WERI-Rb-1 (cell line): ENCODE data around the gene CD276.

Source experiments
- DNase-seq: peaks from one replicate; pipeline ENCODE4 v3.0.0-alpha.2; 2020
- H3K27ac ChIP-seq: fragments of 250-450 bp; sonication (Bioruptor Pico); 2 replicates; pipeline ENCODE4 v1.5.1; 2020; ENCODE audit warnings: mild to moderate bottlenecking, moderate library complexity
- H3K27me3 ChIP-seq: fragments of 250-450 bp; sonication (Bioruptor Pico); 2 replicates; pipeline ENCODE4 v1.5.1; 2021; ENCODE audit warnings: mild to moderate bottlenecking, low read depth, moderate library complexity; ENCODE audit not compliant: insufficient read depth, severe bottlenecking
- H3K36me3 ChIP-seq: fragments of 250-450 bp; sonication (Bioruptor Pico); 2 replicates; pipeline ENCODE4 v1.5.1; 2020; ENCODE audit warnings: mild to moderate bottlenecking, moderate library complexity
- H3K4me3 ChIP-seq: 2 replicates; pipeline ENCODE4 v1.5.1; 2011; ENCODE audit warnings: low read depth, mild to moderate bottlenecking, control low read depth, low read length
- H3K9me3 ChIP-seq: fragments of 250-450 bp; sonication (Bioruptor Pico); 2 replicates; pipeline ENCODE4 v1.5.1; 2021; ENCODE audit warnings: mild to moderate bottlenecking, moderate library complexity; ENCODE audit not compliant: severe bottlenecking
- TF ChIP-seq, protein P1 (sequence below): IDR thresholded peaks from 2 replicates; pipeline ENCODE4 v1.5.1; 2011; ENCODE audit warnings: low read depth, mild to moderate bottlenecking, control low read depth, inconsistent platforms, low read length

Gene CD276

GRCh38 chr15:73695773-73696640, 11.8 kb downstream of the CD276 start:
- no peak for DNase-seq
- TF ChIP-seq, protein P1, sequence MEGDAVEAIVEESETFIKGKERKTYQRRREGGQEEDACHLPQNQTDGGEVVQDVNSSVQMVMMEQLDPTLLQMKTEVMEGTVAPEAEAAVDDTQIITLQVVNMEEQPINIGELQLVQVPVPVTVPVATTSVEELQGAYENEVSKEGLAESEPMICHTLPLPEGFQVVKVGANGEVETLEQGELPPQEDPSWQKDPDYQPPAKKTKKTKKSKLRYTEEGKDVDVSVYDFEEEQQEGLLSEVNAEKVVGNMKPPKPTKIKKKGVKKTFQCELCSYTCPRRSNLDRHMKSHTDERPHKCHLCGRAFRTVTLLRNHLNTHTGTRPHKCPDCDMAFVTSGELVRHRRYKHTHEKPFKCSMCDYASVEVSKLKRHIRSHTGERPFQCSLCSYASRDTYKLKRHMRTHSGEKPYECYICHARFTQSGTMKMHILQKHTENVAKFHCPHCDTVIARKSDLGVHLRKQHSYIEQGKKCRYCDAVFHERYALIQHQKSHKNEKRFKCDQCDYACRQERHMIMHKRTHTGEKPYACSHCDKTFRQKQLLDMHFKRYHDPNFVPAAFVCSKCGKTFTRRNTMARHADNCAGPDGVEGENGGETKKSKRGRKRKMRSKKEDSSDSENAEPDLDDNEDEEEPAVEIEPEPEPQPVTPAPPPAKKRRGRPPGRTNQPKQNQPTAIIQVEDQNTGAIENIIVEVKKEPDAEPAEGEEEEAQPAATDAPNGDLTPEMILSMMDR: no peak
- H3K36me3 ChIP-seq: peaks cover 24% of the 10 kb centered on the region
- H3K27me3 ChIP-seq: no peaks in the 10 kb centered on the region
- no peak overlapping the region for H3K27ac ChIP-seq
- H3K4me3 ChIP-seq: no peak overlapping the region
- H3K9me3 ChIP-seq: no peaks in the 10 kb centered on the region

DNA sequence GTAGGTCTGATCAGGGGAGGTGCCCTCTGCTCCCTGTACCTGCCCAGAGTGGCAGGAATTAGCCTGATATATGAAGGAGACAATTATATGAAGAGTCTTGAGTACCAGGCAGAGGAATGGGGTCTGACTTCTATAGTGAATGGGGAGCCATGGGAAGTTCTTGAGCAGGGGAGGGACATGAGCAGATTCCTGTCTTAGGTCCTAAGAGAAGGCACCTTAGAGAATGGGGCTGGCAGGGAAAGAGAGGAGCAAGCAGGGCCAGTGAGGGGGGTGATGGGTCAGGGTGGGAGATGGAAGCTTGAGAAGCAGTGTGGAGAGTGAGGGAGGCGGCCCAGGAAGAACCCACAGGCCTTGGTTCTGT, 12.4 kb downstream of the CD276 start:
- no peak for DNase-seq
- TF ChIP-seq, protein P1: no peak
- H3K36me3 ChIP-seq: peaks cover 24% of the 10 kb centered on the region
- no peak overlapping the region for H3K4me3 ChIP-seq
- H3K27me3 ChIP-seq: no peaks in the 10 kb centered on the region
- H3K27ac ChIP-seq: no peak overlapping the region
- H3K9me3 ChIP-seq: no peaks in the 10 kb centered on the region

- H3K36me3 ChIP-seq: peaks cover 21% of the 10 kb centered on the region
- H3K27ac ChIP-seq: no peak overlapping the region
- no peaks in the 10 kb centered on the region for H3K9me3 ChIP-seq
- DNase-seq: peak; percentile 38
- H3K4me3 ChIP-seq: no peak overlapping the region
- H3K27me3 ChIP-seq: no peaks in the 10 kb centered on the region
- TF ChIP-seq, protein P1: no peak
These were observed 12.9 kb downstream of the CD276 start for GRCh38 chr15:73697033-73697467.

DNA sequence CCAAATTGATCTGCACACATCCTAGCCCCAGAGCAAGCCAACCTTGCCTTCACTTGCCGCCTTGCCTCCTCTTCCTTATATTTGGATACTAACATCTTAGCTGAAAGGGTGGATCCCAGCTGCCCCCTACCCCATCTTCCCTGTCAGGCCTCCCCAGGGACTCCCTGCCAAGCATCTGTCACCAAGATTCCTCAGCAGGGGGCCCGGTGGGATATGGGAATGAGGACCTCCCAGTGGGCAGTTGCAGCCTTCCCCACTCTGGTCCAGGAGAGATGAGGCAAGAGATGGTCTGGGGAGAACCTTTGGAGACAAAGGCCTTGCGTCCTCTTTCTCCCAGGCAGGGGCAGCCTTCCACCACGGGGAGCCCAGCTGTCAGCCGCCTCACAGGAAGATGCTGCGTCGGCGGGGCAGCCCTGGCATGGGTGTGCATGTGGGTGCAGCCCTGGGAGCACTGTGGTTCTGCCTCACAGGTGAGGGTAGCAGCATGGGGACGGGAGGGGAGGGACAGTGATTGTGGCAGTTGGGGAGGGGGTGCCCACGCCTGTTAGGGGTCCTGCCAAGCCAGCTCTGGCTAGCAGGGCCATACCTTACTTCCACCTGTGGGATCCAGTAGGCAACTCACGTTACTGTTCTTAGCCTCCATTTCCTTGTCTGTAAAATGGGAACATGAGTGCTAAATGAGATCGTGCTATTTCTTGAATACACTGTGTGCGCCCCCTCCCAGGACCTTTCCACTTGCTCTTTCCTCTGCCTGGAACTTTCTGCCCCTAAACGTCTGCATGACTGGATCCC, 15.3 kb downstream of the CD276 start:
- no peak overlapping the region for H3K4me3 ChIP-seq
- peaks cover 20% of the 10 kb centered on the region for H3K36me3 ChIP-seq
- no peak overlapping the region for H3K27ac ChIP-seq
- no peaks in the 10 kb centered on the region for H3K27me3 ChIP-seq
- no peaks in the 10 kb centered on the region for H3K9me3 ChIP-seq
- DNase-seq: no peak
- TF ChIP-seq, protein P1: no peak

DNA sequence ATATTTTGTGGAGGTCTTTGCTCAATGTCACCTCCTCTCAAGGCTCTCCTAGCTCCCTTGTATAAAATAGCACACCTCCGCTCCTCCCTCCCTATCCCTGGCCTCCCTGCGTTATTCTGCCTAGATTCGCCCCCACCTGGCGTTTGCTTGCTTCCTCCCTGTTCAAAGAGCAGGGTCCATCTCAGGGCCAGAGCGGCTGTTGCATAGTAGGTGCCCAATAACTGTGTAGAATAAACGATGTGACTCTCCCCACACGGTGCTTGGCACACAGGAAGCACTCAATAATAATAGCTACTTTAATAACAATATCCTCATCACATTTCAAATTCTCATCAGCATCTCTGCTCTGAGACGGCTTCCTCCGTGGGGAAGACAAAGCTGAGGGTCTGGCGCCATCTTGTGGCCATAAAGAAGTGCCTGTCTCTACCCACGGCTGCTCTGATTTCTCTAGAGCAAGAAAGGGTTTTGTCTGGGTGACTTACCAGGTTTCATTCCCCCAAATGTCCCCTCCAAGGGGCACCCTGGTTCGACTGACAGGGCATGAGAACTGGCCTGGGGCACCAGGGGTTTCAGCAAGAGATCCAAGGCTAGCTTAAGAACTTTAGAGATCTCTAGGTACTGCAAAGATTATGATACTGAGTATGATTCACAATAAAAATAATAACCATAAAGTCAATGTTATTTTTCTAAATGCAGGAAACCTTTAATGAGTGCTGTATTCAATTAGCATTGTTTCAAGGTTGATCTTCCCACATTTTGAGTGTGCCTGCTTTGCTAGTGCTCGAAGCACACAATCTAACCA, 16.1 kb downstream of the CD276 start:
- Histone ChIP-seq H3K27me3 (no peaks in the 10 kb centered on the region), H3K9me3 (no peaks in the 10 kb centered on the region), H3K36me3 (peaks cover 26% of the 10 kb centered on the region), H3K27ac (no peak overlapping the region), H3K4me3 (no peak overlapping the region)
- TF ChIP-seq, protein P1: peak; percentile 88
- peak; percentile 68 for DNase-seq
